ENCODE results near the gene MYH13. TPM values are rescaled to one million over a fixed set of nuclear protein-coding genes. Genes with fewer than 3 reads are reported as not detected.
A peak's percentile ranks its signal among the peaks of the same experiment; 100 is the strongest.

Gene MYH13
- total and polyA plus RNA-seq, 2 experiments from 2014 or later: 0.03 TPM; not detected in 1

- Histone ChIP-seq H3K27me3 (replicated peaks; ENCODE audit: insufficient read depth) (0 out of 2 replicates have a peak, but pooled peaks cover 5% of the 10 kb centered on the region), H3F3A (ENCODE audit: insufficient read depth) (peaks cover 41% of the 10 kb centered on the region), H3K27ac (peak overlapping the region; percentile 91), H3K9me3 (ENCODE audit: low read depth) (no peaks in the 10 kb centered on the region), H3K9me2 (ENCODE audit: insufficient read depth) (no peaks in the 10 kb centered on the region), H2AFZ (no peak overlapping the region), H3K4me3 (no peak overlapping the region), H4K20me1 (ENCODE audit: insufficient read depth) (no peaks in the 10 kb centered on the region), H3K9ac (peak overlapping the region; percentile 68), H3K79me2 (ENCODE audit: insufficient read depth) (no peaks in the 10 kb centered on the region), H3K4me1 (ENCODE audit: insufficient read depth) (peaks cover 30% of the 10 kb centered on the region), H3K4me2 (ENCODE audit: unreplicated experiment) (peak overlapping the region; percentile 34), H3K36me3 (ENCODE audit: low read depth) (no peaks in the 10 kb centered on the region)
- in situ Hi-C loops (cut with MboI): no loop called here
- WGBS, 2 experiments (ENCODE audit: low coverage in 1 of 2, low lambda C conversion rate in 2 of 2, missing lambda C conversion rate in 2 of 2): 0 to 7% methylated on average over 3 of the region's 3 CpGs
- TF ChIP-seq EZH2phosphoT487 (IDR thresholded peaks at IDR 0.05; ENCODE audit: insufficient read depth, low read depth) (peak; percentile 69; the same call in 1 of the 2 replicates), EZH2 (IDR thresholded peaks at IDR 0.05; ENCODE audit: insufficient read depth, poor library complexity, severe bottlenecking) (no peak)
- DNase-seq: peak; percentile 93
These were observed 107.6 kb downstream of the MYH13 start for GRCh38 chr17:10265100-10265810.

DNA sequence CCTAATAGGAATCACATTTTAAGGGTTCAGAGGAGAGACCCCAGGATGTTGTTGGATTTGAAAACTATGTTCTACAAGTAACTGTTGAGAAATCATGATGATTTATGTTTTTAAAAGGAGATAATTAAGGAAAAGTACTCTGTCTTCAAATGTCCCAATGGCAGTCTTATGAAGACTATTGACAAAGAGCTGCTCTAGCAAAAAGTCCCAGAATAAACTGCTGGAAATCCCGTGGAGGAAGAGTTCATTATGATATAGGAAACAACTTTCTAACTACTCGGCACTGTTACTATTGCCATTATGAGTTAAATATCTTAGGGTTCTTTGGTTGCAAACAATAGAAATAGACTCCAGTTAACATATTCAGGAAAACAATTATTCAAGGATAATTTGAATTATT is 108.8 kb downstream of the MYH13 start:
- Histone ChIP-seq H3K27me3 (replicated peaks; ENCODE audit: insufficient read depth) (0 out of 2 replicates have a peak, but pooled peaks cover 8% of the 10 kb centered on the region), H4K20me1 (ENCODE audit: insufficient read depth) (no peaks in the 10 kb centered on the region), H3K9me2 (ENCODE audit: insufficient read depth) (no peaks in the 10 kb centered on the region), H3K4me1 (ENCODE audit: insufficient read depth) (peaks cover 24% of the 10 kb centered on the region), H3K4me3 (no peak overlapping the region), H3K36me3 (ENCODE audit: low read depth) (no peaks in the 10 kb centered on the region), H3K9ac (no peak overlapping the region), H3F3A (ENCODE audit: insufficient read depth) (peaks cover 34% of the 10 kb centered on the region), H3K27ac (no peak overlapping the region), H3K9me3 (ENCODE audit: low read depth) (no peaks in the 10 kb centered on the region), H2AFZ (no peak overlapping the region), H3K79me2 (ENCODE audit: insufficient read depth) (no peaks in the 10 kb centered on the region), H3K4me2 (ENCODE audit: unreplicated experiment) (no peak overlapping the region)
- 99 to 100% methylated on average over 2 of the region's 2 CpGs for WGBS, 2 experiments (ENCODE audit: low coverage in 1 of 2, low lambda C conversion rate in 2 of 2, missing lambda C conversion rate in 2 of 2)
- TF ChIP-seq EZH2phosphoT487 (IDR thresholded peaks at IDR 0.05; ENCODE audit: insufficient read depth, low read depth): no peak
- no peak for TF ChIP-seq EZH2 (IDR thresholded peaks at IDR 0.05; ENCODE audit: insufficient read depth, poor library complexity, severe bottlenecking)
- in situ Hi-C loops (cut with MboI): no loop called here
- no peak for DNase-seq

- no peak overlapping the region for H3K4me2 ChIP-seq (ENCODE audit: unreplicated experiment)
- no peaks in the 10 kb centered on the region for H3K79me2 ChIP-seq (ENCODE audit: insufficient read depth)
- H3K4me1 ChIP-seq (ENCODE audit: insufficient read depth): peaks cover 24% of the 10 kb centered on the region
- WGBS, 2 experiments (ENCODE audit: low coverage in 1 of 2, low lambda C conversion rate in 2 of 2, missing lambda C conversion rate in 2 of 2): 48 to 52% methylated on average over 1 of the region's 1 CpG
- 0 out of 2 replicates have a peak, but pooled peaks cover 12% of the 10 kb centered on the region for H3K27me3 ChIP-seq (replicated peaks; ENCODE audit: insufficient read depth)
- no peaks in the 10 kb centered on the region for H3K9me2 ChIP-seq (ENCODE audit: insufficient read depth)
- H3K36me3 ChIP-seq (ENCODE audit: low read depth): no peaks in the 10 kb centered on the region
- H2AFZ ChIP-seq: no peak overlapping the region
- no peak overlapping the region for H3K9ac ChIP-seq
- H3K4me3 ChIP-seq: no peak overlapping the region
- in situ Hi-C loops (cut with MboI): no loop called here
- TF ChIP-seq EZH2phosphoT487 (IDR thresholded peaks at IDR 0.05; ENCODE audit: insufficient read depth, low read depth): no peak
- TF ChIP-seq EZH2 (IDR thresholded peaks at IDR 0.05; ENCODE audit: insufficient read depth, poor library complexity, severe bottlenecking): no peak
- H3K27ac ChIP-seq: no peak overlapping the region
- no peaks in the 10 kb centered on the region for H4K20me1 ChIP-seq (ENCODE audit: insufficient read depth)
- no peaks in the 10 kb centered on the region for H3K9me3 ChIP-seq (ENCODE audit: low read depth)
- H3F3A ChIP-seq (ENCODE audit: insufficient read depth): peaks cover 29% of the 10 kb centered on the region
- no peak for DNase-seq
These were observed 110.4 kb downstream of the MYH13 start for GRCh38 chr17:10262451-10262850.

GRCh38 chr17:10261098-10261497 is 111.7 kb downstream of the MYH13 start:
- Histone ChIP-seq H3K4me2 (ENCODE audit: unreplicated experiment) (no peak overlapping the region), H2AFZ (no peak overlapping the region), H4K20me1 (ENCODE audit: insufficient read depth) (no peaks in the 10 kb centered on the region), H3K27me3 (replicated peaks; ENCODE audit: insufficient read depth) (0 out of 2 replicates have a peak, but pooled peaks cover 12% of the 10 kb centered on the region), H3K4me3 (no peak overlapping the region), H3K9me3 (ENCODE audit: low read depth) (no peaks in the 10 kb centered on the region), H3F3A (ENCODE audit: insufficient read depth) (peaks cover 21% of the 10 kb centered on the region), H3K4me1 (ENCODE audit: insufficient read depth) (peaks cover 16% of the 10 kb centered on the region), H3K36me3 (ENCODE audit: low read depth) (no peaks in the 10 kb centered on the region), H3K79me2 (ENCODE audit: insufficient read depth) (no peaks in the 10 kb centered on the region), H3K9me2 (ENCODE audit: insufficient read depth) (no peaks in the 10 kb centered on the region), H3K27ac (no peak overlapping the region), H3K9ac (no peak overlapping the region)
- TF ChIP-seq EZH2phosphoT487 (IDR thresholded peaks at IDR 0.05; ENCODE audit: insufficient read depth, low read depth) (no peak), EZH2 (IDR thresholded peaks at IDR 0.05; ENCODE audit: insufficient read depth, poor library complexity, severe bottlenecking) (no peak)
- WGBS, 2 experiments (ENCODE audit: low coverage in 1 of 2, low lambda C conversion rate in 2 of 2, missing lambda C conversion rate in 2 of 2): 76 to 78% methylated on average over 3 of the region's 3 CpGs
- DNase-seq: no peak
- in situ Hi-C loops (cut with MboI): no loop called here
